RWPE1 (cell line): Measurements from ENCODE around the gene DOK6.

ENCODE experiments used
- CTCF ChIA-PET: fragments of 350-600 bp; sonication (Branson Sonifier 250); formaldehyde crosslinking; extraction: SDS; loops from one replicate; lab custom pipeline; 2021; lab: Yijun Ruan, JAX
- POLR2A ChIA-PET: fragments of 400-600 bp; formaldehyde crosslinking; extraction: SDS; loops from one replicate; lab custom pipeline; 2020; ENCODE audit warnings: antibody characterized with exemption; ENCODE audit not compliant: low non-redundant PET; lab: Yijun Ruan, JAX
- DNase-seq: peaks from one replicate; pipeline ENCODE4 v3.0.0; 2012; ENCODE audit warnings: low spot score
- H3K27ac ChIP-seq: fragments of 450-650 bp; 2 replicates; pipeline ENCODE4 v1.5.1; 2017
- CTCF ChIP-seq: fragments of 450-650 bp; conservative IDR thresholded peaks from 2 replicates; pipeline ENCODE4 v1.5.1; 2017; ENCODE audit warnings: low read depth, mild to moderate bottlenecking

The DOK6 gene

GRCh38 chr18:69784815-69785214 lies 384.1 kb downstream of the DOK6 start:
- no peak for DNase-seq
- POLR2A ChIA-PET, result no interaction called here
- CTCF ChIA-PET, result no interaction called here

GRCh38 chr18:69785466-69785865 lies 384.8 kb downstream of the DOK6 start:
- POLR2A ChIA-PET, result no interaction called here
- TF ChIP-seq CTCF, result no peak
- CTCF ChIA-PET, result no interaction called here

More at GRCh38 chr18:69784815-69785214, 384.1 kb downstream of the DOK6 start:
- TF ChIP-seq CTCF, result no peak
- H3K27ac ChIP-seq, result no peak overlapping the region

GRCh38 chr18:69786427-69786826 lies 385.7 kb downstream of the DOK6 start:
- POLR2A ChIA-PET, result no interaction called here
- no peak for DNase-seq

More at GRCh38 chr18:69785466-69785865, 384.8 kb downstream of the DOK6 start:
- DNase-seq, result no peak
- no peak overlapping the region for H3K27ac ChIP-seq

GRCh38 chr18:69787825-69788547 lies 387.3 kb downstream of the DOK6 start:
- ChIA-PET POLR2A (no interaction called here), CTCF (interaction anchor here (0.7 kb wide), 1 partner anchor 358 kb away, joined by 3 read pairs; no protein-coding TSS in a partner anchor)
- H3K27ac ChIP-seq, result no peak overlapping the region
- DNase-seq, result no peak
- TF ChIP-seq CTCF, result no peak

More at GRCh38 chr18:69786427-69786826, 385.7 kb downstream of the DOK6 start:
- TF ChIP-seq CTCF, result no peak
- CTCF ChIA-PET, result no interaction called here
- H3K27ac ChIP-seq, result no peak overlapping the region

GRCh38 chr18:69789794-69790193 lies 389.1 kb downstream of the DOK6 start:
- DNase-seq, result no peak
- TF ChIP-seq CTCF, result no peak

GRCh38 chr18:69790649-69791048 lies 390.0 kb downstream of the DOK6 start:
- no peak for TF ChIP-seq CTCF
- ChIA-PET POLR2A (no interaction called here), CTCF (interaction anchor here (0.5 to 0.6 kb wide), 2 partner anchors 30 to 45 kb away, joined by 4 to 6 read pairs; no protein-coding TSS in a partner anchor)
- no peak overlapping the region for H3K27ac ChIP-seq
- DNase-seq, result no peak

More at GRCh38 chr18:69789794-69790193, 389.1 kb downstream of the DOK6 start:
- no peak overlapping the region for H3K27ac ChIP-seq
- CTCF ChIA-PET, result no interaction called here
- POLR2A ChIA-PET, result no interaction called here
